Fibroblast of peridontal ligament (primary cell): Measurements from ENCODE around the gene FBXL13.
"Not testable (repeated sequence)": the region's sequence is repeated elsewhere in the genome, so short reads cannot be mapped to it uniquely, and the experiment has no call there.

Experiments
- DNase-seq: peaks from one replicate; pipeline ENCODE4 v3.0.0-alpha.2; 2010; ENCODE audit errors: extremely low read depth

The FBXL13 gene

GRCh38 chr7:102935450-102936115 lies 139.0 kb downstream of the FBXL13 start:
- DNase-seq: peak; percentile 32

DNA sequence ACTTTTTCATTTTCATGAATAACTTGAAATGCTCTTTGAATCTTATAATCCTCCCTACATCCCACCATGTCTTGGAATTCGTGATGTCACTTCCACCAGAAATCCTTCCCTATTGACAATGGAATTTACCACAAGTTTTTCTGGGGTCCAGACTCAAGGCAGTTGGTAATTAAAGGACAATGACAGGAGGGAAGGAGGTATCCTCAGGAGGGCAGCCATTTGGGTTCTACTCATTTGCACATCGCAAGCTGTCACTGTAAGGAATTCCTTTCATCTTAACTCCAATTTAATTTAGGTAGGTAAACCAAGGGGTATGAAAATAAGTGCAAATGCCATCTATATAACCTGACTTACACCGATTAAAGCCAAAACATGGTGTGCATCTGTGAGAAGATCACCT lies 139.9 kb downstream of the FBXL13 start:
- peak; percentile 34 for DNase-seq

- DNase-seq: no peak
These were observed 140.4 kb downstream of the FBXL13 start for GRCh38 chr7:102934239-102934638.

DNA sequence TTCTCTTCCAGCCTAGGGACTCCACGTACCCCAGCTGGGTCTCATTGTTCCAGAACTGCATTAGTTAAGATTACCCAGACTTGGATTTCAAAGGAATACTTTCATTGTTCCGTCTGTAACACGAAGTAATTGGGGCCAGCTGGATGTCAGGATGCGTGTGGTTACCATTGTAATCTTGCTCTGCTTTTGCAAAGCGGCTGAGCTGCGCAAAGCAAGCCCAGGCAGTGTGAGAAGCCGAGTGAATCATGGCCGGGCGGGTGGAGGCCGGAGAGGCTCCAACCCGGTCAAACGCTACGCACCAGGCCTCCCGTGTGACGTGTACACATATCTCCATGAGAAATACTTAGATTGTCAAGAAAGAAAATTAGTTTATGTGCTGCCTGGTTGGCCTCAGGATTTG lies 140.8 kb downstream of the FBXL13 start:
- DNase-seq: peak; percentile 99

- DNase-seq: peak; percentile 14
These were observed 142.8 kb downstream of the FBXL13 start for GRCh38 chr7:102931757-102932156.

DNA sequence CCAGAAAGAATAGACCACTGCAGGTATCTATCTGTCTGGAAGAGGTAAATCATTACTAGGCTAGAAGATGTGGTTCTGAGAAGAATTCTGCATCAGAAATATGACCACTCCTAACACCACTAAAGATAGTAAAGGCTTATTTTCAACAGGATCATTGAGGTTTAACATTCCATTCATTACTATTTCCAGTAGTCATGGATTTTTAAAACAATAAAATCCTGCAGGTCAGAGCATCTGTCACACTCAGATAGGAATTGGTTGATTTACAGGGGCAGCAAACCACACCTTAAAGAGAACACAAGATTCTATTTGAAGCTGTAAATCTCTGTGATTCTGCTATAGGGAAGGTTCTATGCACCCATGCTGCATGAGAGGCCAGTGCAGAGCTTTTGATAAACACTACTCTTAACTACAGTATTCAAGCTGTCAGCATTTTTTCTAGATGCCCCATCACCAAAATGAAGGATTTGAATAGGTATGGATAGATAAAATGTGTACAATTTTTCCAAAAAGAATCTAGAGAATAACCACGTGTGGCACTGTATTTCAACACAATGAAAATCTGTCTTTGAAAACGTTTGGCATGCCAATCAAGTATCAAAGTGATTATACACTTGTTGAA lies 147.2 kb downstream of the FBXL13 start:
- no peak for DNase-seq

DNA sequence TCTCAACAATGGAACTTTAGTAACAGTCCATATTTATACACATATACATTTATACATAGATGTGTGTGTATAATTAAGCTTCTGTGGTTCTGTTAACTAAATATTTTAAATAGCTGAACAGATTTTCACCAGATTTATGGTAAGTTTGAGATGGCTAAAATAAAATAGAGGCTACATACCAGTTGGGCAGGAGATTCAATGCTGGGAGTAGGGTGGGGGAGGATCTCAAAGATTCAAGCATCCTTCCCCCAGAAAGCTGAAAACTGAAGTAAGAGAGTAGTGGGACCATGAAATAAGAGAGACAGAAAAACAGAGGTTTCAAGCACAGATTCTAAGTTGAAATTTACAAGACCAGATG lies 147.8 kb downstream of the FBXL13 start:
- DNase-seq: no peak

GRCh38 chr7:102925976-102926782 lies 148.4 kb downstream of the FBXL13 start:
- peak; percentile 60 for DNase-seq

GRCh38 chr7:102918845-102919244 lies 155.8 kb downstream of the FBXL13 start:
- peak; percentile 31 for DNase-seq

- no peak for DNase-seq
These were observed 156.9 kb downstream of the FBXL13 start for GRCh38 chr7:102917436-102918353.

DNA sequence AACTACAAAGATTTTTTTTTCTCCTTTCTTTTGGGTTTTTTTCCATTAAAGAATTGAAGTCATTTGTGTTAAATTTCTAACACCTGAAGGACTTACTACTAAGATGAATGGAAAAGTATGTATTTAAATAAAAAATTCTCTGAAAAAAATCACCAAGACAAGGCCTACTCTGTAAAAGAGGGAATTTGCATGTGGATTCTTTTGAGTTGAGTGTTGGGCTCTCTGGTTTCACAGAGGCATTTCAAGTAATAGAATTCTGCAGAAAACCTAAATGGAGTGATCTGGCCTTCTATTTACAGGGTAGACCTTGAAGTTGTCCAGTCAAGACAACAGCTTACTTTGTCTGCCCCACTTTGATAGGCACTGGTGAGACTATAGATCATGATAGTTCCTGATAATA lies 157.7 kb downstream of the FBXL13 start:
- DNase-seq: peak; percentile 73

- peak; percentile 79 for DNase-seq
These were observed 158.2 kb downstream of the FBXL13 start for GRCh38 chr7:102916426-102916825.

- peak; percentile 66 for DNase-seq
These were observed 160.0 kb downstream of the FBXL13 start for GRCh38 chr7:102914585-102914984.

- DNase-seq: no peak
These were observed 160.8 kb downstream of the FBXL13 start for GRCh38 chr7:102913826-102914225.

GRCh38 chr7:102912742-102913141 lies 161.9 kb downstream of the FBXL13 start, which contains the start of gene LRRC17:
Gene LRRC17, plus strand, starts transcription at chr7:102913000. Its CDS starts 20,914 bp downstream, at chr7:102933914.
- DNase-seq: peak; percentile 93

GRCh38 chr7:102908676-102909075 lies 165.9 kb downstream of the FBXL13 start:
- no peak for DNase-seq

GRCh38 chr7:102903576-102903975 lies 171.0 kb downstream of the FBXL13 start:
- DNase-seq: not testable (repeated sequence)

DNA sequence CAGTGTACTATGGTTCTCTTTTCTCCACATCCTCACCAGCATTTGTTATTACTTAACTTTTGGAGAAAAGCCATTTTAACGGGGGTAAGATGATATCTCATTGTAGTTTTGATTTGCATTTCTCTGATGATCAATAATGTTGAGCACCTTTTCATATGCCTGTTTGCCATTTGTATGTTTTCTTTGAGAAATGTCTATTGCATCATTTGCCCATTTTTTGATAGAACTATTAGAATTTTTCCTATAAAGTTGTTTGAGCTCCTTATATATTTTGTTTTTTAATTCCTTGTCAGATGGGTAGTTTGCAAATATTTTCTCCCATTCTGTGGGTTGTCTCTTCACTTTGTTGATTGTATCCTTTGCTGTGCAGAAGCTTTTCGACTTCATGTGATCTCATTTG lies 172.5 kb downstream of the FBXL13 start:
- not testable (repeated sequence) for DNase-seq

GRCh38 chr7:102898532-102898859 lies 176.1 kb downstream of the FBXL13 start:
- DNase-seq: no peak

DNA sequence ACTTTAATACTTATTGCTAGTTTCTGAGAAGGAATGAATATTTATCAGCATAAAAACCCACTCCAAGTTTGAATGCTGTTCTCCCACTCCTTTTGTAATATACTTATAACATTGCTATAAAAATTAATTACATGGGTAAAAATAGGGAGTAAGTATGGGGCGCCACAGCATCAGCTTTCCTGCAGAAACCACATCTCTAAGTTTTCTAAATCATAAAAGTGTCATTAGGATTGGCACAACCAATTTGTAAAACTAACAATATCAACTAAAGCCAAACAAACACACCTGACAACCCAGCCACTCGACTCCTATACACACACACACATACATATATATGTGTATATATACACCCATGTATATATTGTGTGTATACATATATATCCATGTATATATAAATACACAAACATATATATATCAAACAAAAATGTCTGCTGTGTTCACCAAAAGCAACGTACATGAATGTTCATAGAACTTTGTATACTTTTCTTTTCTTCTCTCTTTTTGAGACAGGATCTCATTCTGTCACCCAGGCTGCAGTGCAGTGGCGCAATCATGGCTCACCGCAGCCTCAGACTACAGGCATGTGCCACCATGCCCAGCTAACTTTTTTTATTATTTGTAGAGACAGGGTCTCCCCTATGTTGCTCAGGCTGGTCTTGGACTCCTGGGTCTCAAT lies 176.6 kb downstream of the FBXL13 start:
- DNase-seq: no peak

DNA sequence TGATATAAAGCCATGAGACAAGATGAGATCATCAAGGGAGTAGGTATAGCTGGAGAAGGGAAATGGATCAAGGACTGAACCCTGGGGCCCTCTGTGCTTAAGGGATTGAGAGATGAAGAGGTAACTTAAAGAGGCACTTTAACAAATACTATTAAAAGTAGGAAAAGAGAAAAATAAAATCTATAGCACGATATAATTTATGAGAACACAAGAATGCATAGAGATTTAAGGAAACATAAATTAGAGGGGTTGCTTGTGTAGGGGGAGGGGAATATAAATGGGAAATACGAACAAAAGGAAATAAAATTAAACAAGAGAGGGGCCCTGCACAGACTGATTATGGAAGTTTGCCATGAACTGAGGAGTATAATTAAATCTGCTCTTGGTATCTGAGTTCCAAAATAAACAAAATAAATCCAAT lies 177.4 kb downstream of the FBXL13 start:
- DNase-seq: no peak
